Activated T-helper 1 cell treated with anti-CD3 and anti-CD28 coated beads, Interleukin-12 subunit alpha, Interleukin-12 subunit beta, Interleukin-2, Interleukin-4 antibody, amounts not matched to agents 30 ng/mL and 10 ng/mL and 1 ng/mL, durations not matched to agents 14 hours and 24 hours and 36 hours (primary cell): ENCODE data around the gene KLHDC10. TPM values are rescaled to one million over a fixed set of nuclear protein-coding genes. Genes with fewer than 3 reads are reported as not detected.
"Not testable (repeated sequence)": the region's sequence is repeated elsewhere in the genome, so short reads cannot be mapped to it uniquely, and the experiment has no call there.

Experiments used
- DNase-seq: peaks from one replicate; pipeline ENCODE4 v3.0.0; 2021; ENCODE audit warnings: low spot score
- H3K27ac Mint-ChIP-seq: one replicate; pipeline ENCODE4 v1.8.0; 2021; ENCODE audit warnings: mild to moderate bottlenecking, mixed read lengths
- H3K27me3 Mint-ChIP-seq: one replicate; pipeline ENCODE4 v1.8.0; 2022; ENCODE audit warnings: mild to moderate bottlenecking, moderate library complexity, mixed read lengths; ENCODE audit not compliant: insufficient read depth
- H3K36me3 Mint-ChIP-seq: one replicate; pipeline ENCODE4 v1.8.0; 2021; ENCODE audit warnings: low read depth, mixed read lengths
- H3K4me1 Mint-ChIP-seq: one replicate; pipeline ENCODE4 v1.8.0; 2021; ENCODE audit warnings: low read depth, mixed read lengths
- H3K4me3 Mint-ChIP-seq: one replicate; pipeline ENCODE4 v1.8.0; 2021; ENCODE audit warnings: mild to moderate bottlenecking, moderate library complexity, mixed read lengths
- H3K9me3 Mint-ChIP-seq: one replicate; pipeline ENCODE4 v1.8.0; 2021; ENCODE audit warnings: mixed read lengths
- intact Hi-C: fragments of 100-400 bp; cut with micrococcal nuclease; formaldehyde crosslinking; loops from one replicate; pipeline ENCODE4 v1.15.1; 2024
- total RNA-seq: library from RNA; stranded (reverse); gene quantifications from 2 replicates; pipeline ENCODE4 v1.2.3, GENCODE V29; 2022

Gene KLHDC10
- total RNA-seq, 1 donor from 2014 or later: 15.6 TPM

- intact Hi-C loops: loop anchor here (1.0 to 2.0 kb wide), 10 partner anchors 26 to 1056 kb away; partner anchors contain the start of genes CEP41, KLHDC10 and TMEM209
Measured at GRCh38 chr7:130179631-130180030, 109.3 kb downstream of the KLHDC10 start.

GRCh38 chr7:130180571-130181262 lies 110.4 kb downstream of the KLHDC10 start:
- DNase-seq: no peak
- Mint-ChIP-seq H3K36me3 (peaks cover 47% of the 10 kb centered on the region), H3K4me1 (peaks cover 36% of the 10 kb centered on the region), H3K4me3 (peak overlapping the region; percentile 15), H3K9me3 (no peaks in the 10 kb centered on the region), H3K27ac (peak overlapping the region; percentile 92), H3K27me3 (no peaks in the 10 kb centered on the region)
- intact Hi-C loops: loop anchor here (1.0 to 2.0 kb wide), 10 partner anchors 25 to 1055 kb away; partner anchors contain the start of genes CEP41, KLHDC10 and TMEM209

More at GRCh38 chr7:130179631-130180030, 109.3 kb downstream of the KLHDC10 start:
- Mint-ChIP-seq H3K36me3 (peaks cover 43% of the 10 kb centered on the region), H3K4me1 (peaks cover 36% of the 10 kb centered on the region), H3K27me3 (no peaks in the 10 kb centered on the region), H3K9me3 (no peaks in the 10 kb centered on the region), H3K27ac (no peak overlapping the region), H3K4me3 (no peak overlapping the region)
- DNase-seq: no peak

- intact Hi-C loops: loop anchor here (2.0 kb wide), 4 partner anchors 232 to 742 kb away; partner anchors contain the start of gene CEP41
- H3K36me3 Mint-ChIP-seq: peaks cover 47% of the 10 kb centered on the region
- no peaks in the 10 kb centered on the region for H3K27me3 Mint-ChIP-seq
Measured at GRCh38 chr7:130181263-130181605, 110.9 kb downstream of the KLHDC10 start.

GRCh38 chr7:130182990-130183389 lies 112.7 kb downstream of the KLHDC10 start:
- peaks cover 36% of the 10 kb centered on the region for H3K4me1 Mint-ChIP-seq
- no peaks in the 10 kb centered on the region for H3K27me3 Mint-ChIP-seq
- H3K4me3 Mint-ChIP-seq: no peak overlapping the region
- peak overlapping the region; percentile 65 for H3K27ac Mint-ChIP-seq
- intact Hi-C loops: no loop called here
- peaks cover 48% of the 10 kb centered on the region for H3K36me3 Mint-ChIP-seq
- DNase-seq: no peak
- no peaks in the 10 kb centered on the region for H3K9me3 Mint-ChIP-seq

More at GRCh38 chr7:130181263-130181605, 110.9 kb downstream of the KLHDC10 start:
- Mint-ChIP-seq H3K4me3 (peak overlapping the region; percentile 15), H3K4me1 (peaks cover 36% of the 10 kb centered on the region), H3K9me3 (no peaks in the 10 kb centered on the region), H3K27ac (peak overlapping the region; percentile 92)
- DNase-seq: no peak

GRCh38 chr7:130184349-130184748 lies 114.0 kb downstream of the KLHDC10 start:
- DNase-seq, H3K27me3 Mint-ChIP-seq, H3K4me3 Mint-ChIP-seq, intact Hi-C loops, H3K27ac Mint-ChIP-seq, H3K9me3 Mint-ChIP-seq: not testable (repeated sequence)
- peaks cover 40% of the 10 kb centered on the region for H3K36me3 Mint-ChIP-seq
- H3K4me1 Mint-ChIP-seq: peaks cover 29% of the 10 kb centered on the region

Other genes with a start within 250 kb of the KLHDC10 start
- 27.1 TPM in 2 replicates for gene UBE2H, start 117.6 kb upstream of the KLHDC10 start, total RNA-seq
- 23.8 and 25.9 TPM in 2 replicates for gene ZC3HC1, start 19.2 kb upstream of the KLHDC10 start, total RNA-seq
- 47.4 and 55.0 TPM in 2 replicates for gene TMEM209, start 134.9 kb downstream of the KLHDC10 start, total RNA-seq
- gene SSMEM1, start 137.3 kb downstream of the KLHDC10 start, total RNA-seq: not detected in 2 replicates
- not detected in 2 replicates for gene CPA2, start 196.3 kb downstream of the KLHDC10 start, total RNA-seq
- gene CPA4, start 222.6 kb downstream of the KLHDC10 start, total RNA-seq: not detected in 2 replicates